Measurements from ENCODE around the gene ACBD7. TPM values are rescaled to one million over a fixed set of nuclear protein-coding genes. Genes with fewer than 3 reads are reported as not detected.

The ACBD7 gene
- total and polyA plus RNA-seq, 9 of the 15 experiments (the other 6 are each of a cell fraction or from before 2014, with no cell fraction given): 0.21 to 3.2 (median 0.84) TPM

DNA sequence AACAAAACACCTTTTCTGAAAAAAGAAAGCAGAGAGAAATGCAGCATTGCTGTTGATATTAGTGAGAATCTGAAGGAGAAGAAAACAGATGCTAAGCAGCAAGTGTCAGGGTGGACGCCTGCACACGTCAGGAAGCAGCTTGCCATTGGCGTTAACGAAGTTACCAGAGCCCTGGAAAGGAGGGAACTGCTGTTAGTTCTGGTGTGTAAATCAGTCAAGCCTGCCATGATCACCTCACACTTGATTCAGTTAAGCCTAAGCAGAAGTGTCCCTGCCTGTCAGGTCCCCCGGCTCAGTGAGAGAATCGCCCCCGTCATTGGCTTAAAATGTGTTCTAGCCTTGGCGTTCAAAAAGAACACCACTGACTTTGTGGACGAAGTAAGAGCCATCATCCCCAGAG is 14.9 kb upstream of the ACBD7 start (continued):
- no peak for TF ChIP-seq TGIF2 (CRISPR knock-in tag; IDR thresholded peaks at IDR 0.05)
- no peak for TF ChIP-seq POLR2AphosphoS2 (IDR thresholded peaks at IDR 0.05; ENCODE audit: low read length)

DNA sequence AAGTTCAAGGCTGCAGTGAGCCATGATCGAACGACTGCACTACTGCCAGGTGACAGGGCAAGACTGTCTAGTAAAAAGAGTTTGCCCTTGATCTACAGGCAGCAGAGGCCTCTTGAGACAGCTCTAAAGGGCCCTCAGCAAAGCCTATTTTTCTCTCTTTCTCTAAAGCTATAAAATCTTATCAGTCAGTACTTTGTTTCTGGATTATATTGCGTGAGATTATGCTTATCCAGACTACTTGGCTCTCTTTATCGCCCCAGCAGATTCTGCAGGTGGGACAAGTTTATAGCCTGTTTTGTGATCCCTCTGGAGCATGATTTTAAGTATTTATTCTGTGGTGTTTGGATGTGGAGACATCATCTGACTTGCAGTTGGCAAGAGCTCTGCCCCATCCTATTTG is 11.3 kb upstream of the ACBD7 start:
- no peak for ATAC-seq
- H3K9me1 ChIP-seq (ENCODE audit: control insufficient read depth, insufficient read depth, low read length): no peaks in the 10 kb centered on the region
- peaks cover 54% of the 10 kb centered on the region for H3K79me2 ChIP-seq (ENCODE audit: control insufficient read depth, insufficient read depth, low read length)
- ChIA-PET CTCF (ENCODE audit: low intra/inter-chr PET ratio) (no interaction called here), POLR2A (interaction anchor here (1.0 to 1.5 kb wide), 3 partner anchors 8 to 16 kb away, joined by 3 to 4 read pairs (median 3); no protein-coding TSS in a partner anchor)
- H4K20me1 ChIP-seq (replicated peaks; ENCODE audit: control insufficient read depth, insufficient read depth, low read length): peaks cover 9% of the 10 kb centered on the region; the same call in 1 of the 2 replicates
- no TSS peak for BruUV-seq (replicated peaks)
- FAIRE-seq: no peak
- no peaks in the 10 kb centered on the region for H3K27me3 ChIP-seq (ENCODE audit: control insufficient read depth in 2 of 2, insufficient read depth in 2 of 2, low read length in 2 of 2)
- in situ Hi-C loops (cut with MboI) (loop anchor here (5.0 kb wide), 1 partner anchor 113 kb away; no protein-coding TSS in a partner anchor), intact Hi-C loops (cut with micrococcal nuclease) (loop anchor here (10.0 kb wide), 1 partner anchor 565 kb away; no protein-coding TSS in a partner anchor)
- no peak overlapping the region for H3K27ac ChIP-seq (ENCODE audit: extremely low read depth, low read depth, low read length)
- no peak overlapping the region for H2AFZ ChIP-seq (ENCODE audit: low read depth, low read length)
- peaks cover 11 to 26% of the 10 kb centered on the region in 2 experiments; a peak in 4 of 5 replicates for H3K4me1 ChIP-seq (replicated peaks in 1 of 2; ENCODE audit: control insufficient read depth in 2 of 2, insufficient read depth in 2 of 2, low read length in 2 of 2)
- H3K4me3 ChIP-seq: no peak overlapping the region
- WGBS (ENCODE audit: insufficient coverage, low coverage, missing lambda C conversion rate): 60% methylated on average over 4 of the region's 4 CpGs
- DNase-seq (ENCODE audit: extremely low read depth in 1 of 4, low spot score in 3 of 4): no peak
- no peak overlapping the region for H3K4me2 ChIP-seq (ENCODE audit: insufficient read depth, low read length)
- no peaks in the 10 kb centered on the region for H3K9me3 ChIP-seq (replicated peaks; ENCODE audit: control insufficient read depth, insufficient read depth, low read depth, low read length)
- H3K36me3 ChIP-seq (ENCODE audit: control insufficient read depth, insufficient read depth, low read length): peaks cover 56% of the 10 kb centered on the region
- no peak overlapping the region for H3K9ac ChIP-seq (ENCODE audit: insufficient read depth in 1 of 2, low read depth in 2 of 2, low read length in 2 of 2)
- TF ChIP-seq, protein P1, sequence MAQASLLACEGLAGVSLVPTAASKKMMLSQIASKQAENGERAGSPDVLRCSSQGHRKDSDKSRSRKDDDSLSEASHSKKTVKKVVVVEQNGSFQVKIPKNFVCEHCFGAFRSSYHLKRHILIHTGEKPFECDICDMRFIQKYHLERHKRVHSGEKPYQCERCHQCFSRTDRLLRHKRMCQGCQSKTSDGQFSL (CRISPR knock-in tag; IDR thresholded peaks at IDR 0.05): no peak
- TF ChIP-seq, protein P1 (tag; IDR thresholded peaks at IDR 0.05): no peak
- TF ChIP-seq, protein P2, sequence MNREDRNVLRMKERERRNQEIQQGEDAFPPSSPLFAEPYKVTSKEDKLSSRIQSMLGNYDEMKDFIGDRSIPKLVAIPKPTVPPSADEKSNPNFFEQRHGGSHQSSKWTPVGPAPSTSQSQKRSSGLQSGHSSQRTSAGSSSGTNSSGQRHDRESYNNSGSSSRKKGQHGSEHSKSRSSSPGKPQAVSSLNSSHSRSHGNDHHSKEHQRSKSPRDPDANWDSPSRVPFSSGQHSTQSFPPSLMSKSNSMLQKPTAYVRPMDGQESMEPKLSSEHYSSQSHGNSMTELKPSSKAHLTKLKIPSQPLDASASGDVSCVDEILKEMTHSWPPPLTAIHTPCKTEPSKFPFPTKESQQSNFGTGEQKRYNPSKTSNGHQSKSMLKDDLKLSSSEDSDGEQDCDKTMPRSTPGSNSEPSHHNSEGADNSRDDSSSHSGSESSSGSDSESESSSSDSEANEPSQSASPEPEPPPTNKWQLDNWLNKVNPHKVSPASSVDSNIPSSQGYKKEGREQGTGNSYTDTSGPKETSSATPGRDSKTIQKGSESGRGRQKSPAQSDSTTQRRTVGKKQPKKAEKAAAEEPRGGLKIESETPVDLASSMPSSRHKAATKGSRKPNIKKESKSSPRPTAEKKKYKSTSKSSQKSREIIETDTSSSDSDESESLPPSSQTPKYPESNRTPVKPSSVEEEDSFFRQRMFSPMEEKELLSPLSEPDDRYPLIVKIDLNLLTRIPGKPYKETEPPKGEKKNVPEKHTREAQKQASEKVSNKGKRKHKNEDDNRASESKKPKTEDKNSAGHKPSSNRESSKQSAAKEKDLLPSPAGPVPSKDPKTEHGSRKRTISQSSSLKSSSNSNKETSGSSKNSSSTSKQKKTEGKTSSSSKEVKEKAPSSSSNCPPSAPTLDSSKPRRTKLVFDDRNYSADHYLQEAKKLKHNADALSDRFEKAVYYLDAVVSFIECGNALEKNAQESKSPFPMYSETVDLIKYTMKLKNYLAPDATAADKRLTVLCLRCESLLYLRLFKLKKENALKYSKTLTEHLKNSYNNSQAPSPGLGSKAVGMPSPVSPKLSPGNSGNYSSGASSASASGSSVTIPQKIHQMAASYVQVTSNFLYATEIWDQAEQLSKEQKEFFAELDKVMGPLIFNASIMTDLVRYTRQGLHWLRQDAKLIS (CRISPR knock-in tag; IDR thresholded peaks at IDR 0.05): no peak
- TF ChIP-seq PYGO2 (tag; IDR thresholded peaks at IDR 0.05): no peak
- TF ChIP-seq, protein P3, sequence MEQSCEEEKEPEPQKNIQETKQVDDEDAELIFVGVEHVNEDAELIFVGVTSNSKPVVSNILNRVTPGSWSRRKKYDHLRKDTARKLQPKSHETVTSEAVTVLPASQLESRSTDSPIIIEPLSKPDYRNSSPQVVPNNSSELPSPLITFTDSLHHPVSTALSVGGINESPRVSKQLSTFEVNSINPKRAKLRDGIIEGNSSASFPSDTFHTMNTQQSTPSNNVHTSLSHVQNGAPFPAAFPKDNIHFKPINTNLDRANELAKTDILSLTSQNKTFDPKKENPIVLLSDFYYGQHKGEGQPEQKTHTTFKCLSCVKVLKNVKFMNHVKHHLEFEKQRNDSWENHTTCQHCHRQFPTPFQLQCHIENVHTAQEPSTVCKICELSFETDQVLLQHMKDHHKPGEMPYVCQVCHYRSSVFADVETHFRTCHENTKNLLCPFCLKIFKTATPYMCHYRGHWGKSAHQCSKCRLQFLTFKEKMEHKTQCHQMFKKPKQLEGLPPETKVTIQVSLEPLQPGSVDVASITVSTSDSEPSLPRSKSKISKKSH (CRISPR knock-in tag; IDR thresholded peaks at IDR 0.05): no peak
- no peak for TF ChIP-seq KDM1A (IDR thresholded peaks at IDR 0.05)
- no peak for TF ChIP-seq LCOR (CRISPR knock-in tag; IDR thresholded peaks at IDR 0.05)
- TF ChIP-seq TRIM28 (IDR thresholded peaks at IDR 0.05): no peak
- no peak for TF ChIP-seq HNRNPUL1 (IDR thresholded peaks at IDR 0.05; ENCODE audit: low read length)
- TF ChIP-seq NFIX (CRISPR knock-in tag; IDR thresholded peaks at IDR 0.05; ENCODE audit: low read depth): no peak
- TF ChIP-seq, protein P4, sequence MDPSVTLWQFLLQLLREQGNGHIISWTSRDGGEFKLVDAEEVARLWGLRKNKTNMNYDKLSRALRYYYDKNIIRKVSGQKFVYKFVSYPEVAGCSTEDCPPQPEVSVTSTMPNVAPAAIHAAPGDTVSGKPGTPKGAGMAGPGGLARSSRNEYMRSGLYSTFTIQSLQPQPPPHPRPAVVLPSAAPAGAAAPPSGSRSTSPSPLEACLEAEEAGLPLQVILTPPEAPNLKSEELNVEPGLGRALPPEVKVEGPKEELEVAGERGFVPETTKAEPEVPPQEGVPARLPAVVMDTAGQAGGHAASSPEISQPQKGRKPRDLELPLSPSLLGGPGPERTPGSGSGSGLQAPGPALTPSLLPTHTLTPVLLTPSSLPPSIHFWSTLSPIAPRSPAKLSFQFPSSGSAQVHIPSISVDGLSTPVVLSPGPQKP (CRISPR knock-in tag; IDR thresholded peaks at IDR 0.05): no peak
- no peak for TF ChIP-seq SMAD2 (IDR thresholded peaks at IDR 0.05; ENCODE audit: low read depth, low read length)
- TF ChIP-seq TARDBP (IDR thresholded peaks at IDR 0.05): no peak
- TF ChIP-seq ETV1 (tag; conservative IDR thresholded peaks at IDR 0.05; ENCODE audit: low read depth): no peak
